AG10803 (cell line): ENCODE measurements around the gene ELN.
"Not testable (repeated sequence)": the region's sequence is repeated elsewhere in the genome, so short reads cannot be mapped to it uniquely, and the experiment has no call there.

ENCODE experiments used
- DNase-seq: peaks from one replicate; pipeline ENCODE4 v3.0.0; 2010; ENCODE audit warnings: low read depth
- H3K4me3 ChIP-seq: 2 replicates; pipeline ENCODE4 v1.5.1; 2011; ENCODE audit warnings: mild to moderate bottlenecking, low read length, control low read depth
- TF ChIP-seq, protein P1 (sequence below): conservative IDR thresholded peaks from 2 replicates; pipeline ENCODE4 v1.5.1; 2011; ENCODE audit warnings: mild to moderate bottlenecking, low read length, control low read depth, inconsistent platforms

Gene ELN

DNA sequence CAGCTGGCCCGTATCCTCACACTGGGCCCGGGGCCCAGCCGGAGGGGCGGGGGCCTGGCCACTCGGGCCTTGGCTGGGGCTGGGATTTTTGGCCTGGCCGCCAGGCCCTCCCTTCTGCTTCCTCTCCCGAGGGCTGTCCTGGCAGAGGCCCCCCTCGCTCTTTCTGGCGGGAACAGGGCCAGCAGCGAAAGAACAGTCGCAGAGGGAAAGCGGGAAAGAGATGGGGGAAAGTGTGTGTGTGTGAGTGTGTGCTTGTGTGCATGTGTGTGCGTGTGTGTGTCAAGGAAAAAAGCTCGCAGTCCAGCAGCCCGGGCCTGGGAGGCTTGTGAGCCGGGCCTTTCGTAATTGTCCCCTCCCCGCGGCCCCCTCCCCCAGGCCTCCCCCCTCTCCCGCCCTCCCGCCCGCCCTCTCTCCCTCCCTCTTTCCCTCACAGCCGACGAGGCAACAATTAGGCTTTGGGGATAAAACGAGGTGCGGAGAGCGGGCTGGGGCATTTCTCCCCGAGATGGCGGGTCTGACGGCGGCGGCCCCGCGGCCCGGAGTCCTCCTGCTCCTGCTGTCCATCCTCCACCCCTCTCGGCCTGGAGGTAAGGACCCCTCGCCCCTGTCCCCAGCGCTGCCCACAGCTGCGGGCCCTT is at the start of gene ELN:
ELN (plus strand) TSS at position 491 of the 638 bp plus-strand sequence; CDS start at position 506, 15 bp downstream.
- peak; percentile 79 for DNase-seq
- peak within 1 kb of the TSS; percentile 69 for H3K4me3 ChIP-seq
- TF ChIP-seq, protein P1, sequence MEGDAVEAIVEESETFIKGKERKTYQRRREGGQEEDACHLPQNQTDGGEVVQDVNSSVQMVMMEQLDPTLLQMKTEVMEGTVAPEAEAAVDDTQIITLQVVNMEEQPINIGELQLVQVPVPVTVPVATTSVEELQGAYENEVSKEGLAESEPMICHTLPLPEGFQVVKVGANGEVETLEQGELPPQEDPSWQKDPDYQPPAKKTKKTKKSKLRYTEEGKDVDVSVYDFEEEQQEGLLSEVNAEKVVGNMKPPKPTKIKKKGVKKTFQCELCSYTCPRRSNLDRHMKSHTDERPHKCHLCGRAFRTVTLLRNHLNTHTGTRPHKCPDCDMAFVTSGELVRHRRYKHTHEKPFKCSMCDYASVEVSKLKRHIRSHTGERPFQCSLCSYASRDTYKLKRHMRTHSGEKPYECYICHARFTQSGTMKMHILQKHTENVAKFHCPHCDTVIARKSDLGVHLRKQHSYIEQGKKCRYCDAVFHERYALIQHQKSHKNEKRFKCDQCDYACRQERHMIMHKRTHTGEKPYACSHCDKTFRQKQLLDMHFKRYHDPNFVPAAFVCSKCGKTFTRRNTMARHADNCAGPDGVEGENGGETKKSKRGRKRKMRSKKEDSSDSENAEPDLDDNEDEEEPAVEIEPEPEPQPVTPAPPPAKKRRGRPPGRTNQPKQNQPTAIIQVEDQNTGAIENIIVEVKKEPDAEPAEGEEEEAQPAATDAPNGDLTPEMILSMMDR, result no peak

DNA sequence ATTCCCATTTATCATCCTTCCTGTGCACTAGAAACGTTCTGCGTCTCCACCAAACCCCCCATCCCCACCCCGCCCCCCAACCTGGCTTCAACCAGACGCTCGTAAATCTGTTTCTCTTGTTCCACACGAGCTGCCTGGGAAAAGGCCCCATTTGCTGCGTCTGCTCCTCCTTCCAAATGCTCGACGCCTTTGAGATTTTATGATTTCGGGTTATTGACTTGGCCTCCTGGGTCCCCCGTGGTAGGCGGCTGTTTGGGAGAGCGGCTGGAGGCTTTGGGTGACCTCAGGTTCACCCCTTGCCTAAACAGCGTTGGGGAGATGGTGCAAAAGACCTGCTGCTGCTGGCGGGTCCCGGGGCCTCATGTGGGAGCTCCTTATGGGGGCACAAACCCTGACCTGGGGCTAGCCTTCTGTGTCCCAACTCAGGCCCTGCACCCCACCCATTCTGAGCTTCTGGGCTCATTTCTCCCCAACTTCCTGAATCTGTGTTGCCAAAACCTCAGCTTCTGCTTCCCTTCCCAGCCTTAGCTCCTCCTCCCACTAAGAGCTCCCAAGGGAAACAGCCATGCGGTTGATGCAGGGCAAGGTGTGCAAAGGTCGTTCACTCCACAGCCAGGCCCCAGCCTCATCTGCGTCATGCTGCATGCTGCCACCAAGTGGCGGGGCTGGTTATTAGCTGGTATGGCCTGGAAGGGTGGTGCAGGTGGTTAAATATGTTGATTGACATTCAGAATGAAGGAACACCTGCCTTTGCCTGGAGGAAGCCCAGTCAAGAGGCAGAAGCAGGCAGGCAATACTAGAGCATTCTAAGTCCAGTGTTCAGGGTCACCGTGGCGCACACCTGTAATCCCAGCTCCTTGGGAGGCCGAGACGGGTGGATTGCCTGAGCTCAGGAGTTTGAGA is 49.1 kb upstream of the ELN start:
- no peak overlapping the region for H3K4me3 ChIP-seq
- TF ChIP-seq, protein P1, result peak; percentile 48
- peak; percentile 76 for DNase-seq

DNA sequence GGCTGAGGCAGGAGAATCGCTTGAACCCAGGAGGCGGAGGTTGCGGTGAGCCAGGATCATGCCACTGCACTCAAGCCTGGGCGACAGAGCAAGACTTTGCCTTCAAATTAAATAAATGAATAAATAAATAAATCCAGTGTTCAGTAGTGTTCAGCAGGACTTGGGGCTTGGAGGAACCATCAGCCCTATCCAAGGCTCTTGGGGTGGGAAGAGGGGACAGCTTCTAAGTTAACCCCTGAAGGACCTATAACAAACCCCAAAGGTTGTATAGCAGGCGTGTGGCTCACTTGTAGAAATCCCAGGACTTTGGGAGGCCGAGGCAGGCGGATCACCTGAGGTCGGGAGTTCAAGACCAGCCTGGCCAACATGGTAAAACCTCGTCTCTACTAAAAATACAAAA is 48.3 kb upstream of the ELN start:
- DNase-seq, H3K4me3 ChIP-seq: not testable (repeated sequence)

DNA sequence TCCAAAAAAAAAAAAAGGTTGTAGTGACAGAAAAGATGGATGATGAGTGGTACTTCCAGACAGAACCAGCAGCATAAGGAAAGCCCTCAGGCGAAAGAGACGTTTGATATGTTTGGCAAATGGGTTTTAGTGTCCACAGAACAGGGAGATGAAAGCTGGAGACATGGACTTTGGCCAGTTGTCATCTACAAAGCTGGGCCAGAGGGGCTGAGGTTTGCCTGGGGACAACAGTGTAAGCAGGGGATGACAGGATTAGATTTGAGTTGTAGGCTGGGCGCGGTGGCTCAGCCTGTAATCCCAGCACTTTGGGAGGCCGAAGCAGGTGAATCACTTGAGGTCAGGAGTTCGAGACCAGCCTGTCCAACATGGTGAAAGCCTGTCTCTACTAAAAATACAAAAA is 47.8 kb upstream of the ELN start:
- no peak overlapping the region for H3K4me3 ChIP-seq
- DNase-seq, result no peak
- TF ChIP-seq, protein P1, result no peak

DNA sequence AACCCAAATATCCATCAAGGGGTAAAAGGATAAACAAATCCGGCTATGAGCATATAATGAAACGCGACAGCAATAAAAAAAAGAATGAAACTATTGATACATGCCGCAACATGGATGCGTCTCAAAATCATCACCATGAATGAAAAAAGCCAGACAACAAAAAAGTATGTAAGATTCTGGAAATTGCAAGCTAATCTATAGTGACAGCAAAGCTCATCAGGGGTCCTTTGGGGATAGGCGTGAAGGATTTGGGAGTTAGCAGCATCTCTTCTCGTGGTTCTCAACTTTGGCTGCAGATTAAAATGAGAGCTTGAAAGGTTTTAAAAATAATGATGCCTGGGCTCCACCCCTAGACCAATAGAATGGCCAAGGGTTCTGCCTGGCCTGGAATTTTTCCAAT is 46.0 kb upstream of the ELN start:
- DNase-seq, result no peak
- no peak overlapping the region for H3K4me3 ChIP-seq
- TF ChIP-seq, protein P1, result no peak

DNA sequence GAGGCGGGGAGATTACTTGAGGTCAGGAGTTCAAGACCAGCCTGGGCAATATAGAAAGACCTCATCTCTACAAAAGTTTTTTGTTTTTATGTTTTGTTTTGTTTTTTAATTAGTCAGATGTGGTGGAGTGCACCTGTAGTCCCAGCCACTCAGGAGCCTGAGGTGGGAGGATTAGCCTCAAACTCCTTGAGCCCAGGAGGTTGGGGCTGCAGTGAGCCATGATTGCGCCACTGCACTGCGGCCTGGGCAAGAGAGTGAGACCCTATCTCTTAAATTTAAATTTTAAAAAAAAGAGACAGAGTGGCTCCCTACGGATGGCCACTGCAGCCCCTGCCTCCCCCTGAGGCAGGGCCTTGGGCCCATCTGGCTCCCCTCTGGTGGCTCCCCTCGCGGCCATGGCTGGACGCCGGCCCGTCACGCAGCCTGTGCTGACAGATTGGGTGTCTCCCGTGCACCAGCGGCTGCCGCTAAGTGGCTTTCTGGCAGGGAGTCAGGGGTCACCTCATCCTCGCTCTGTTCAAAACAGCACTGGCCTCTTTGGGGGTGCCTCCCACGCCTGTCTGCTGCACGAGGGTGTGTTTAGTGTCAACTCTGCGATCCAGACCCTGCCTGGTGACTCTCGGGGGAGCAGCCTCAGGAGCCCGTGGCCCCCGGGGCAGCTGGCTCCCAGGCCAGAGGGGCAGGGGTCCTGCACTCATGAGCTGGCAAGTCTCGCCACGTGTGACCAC is 44.4 kb upstream of the ELN start:
- DNase-seq, result no peak
- H3K4me3 ChIP-seq, result no peak overlapping the region
- TF ChIP-seq, protein P1, result no peak

DNA sequence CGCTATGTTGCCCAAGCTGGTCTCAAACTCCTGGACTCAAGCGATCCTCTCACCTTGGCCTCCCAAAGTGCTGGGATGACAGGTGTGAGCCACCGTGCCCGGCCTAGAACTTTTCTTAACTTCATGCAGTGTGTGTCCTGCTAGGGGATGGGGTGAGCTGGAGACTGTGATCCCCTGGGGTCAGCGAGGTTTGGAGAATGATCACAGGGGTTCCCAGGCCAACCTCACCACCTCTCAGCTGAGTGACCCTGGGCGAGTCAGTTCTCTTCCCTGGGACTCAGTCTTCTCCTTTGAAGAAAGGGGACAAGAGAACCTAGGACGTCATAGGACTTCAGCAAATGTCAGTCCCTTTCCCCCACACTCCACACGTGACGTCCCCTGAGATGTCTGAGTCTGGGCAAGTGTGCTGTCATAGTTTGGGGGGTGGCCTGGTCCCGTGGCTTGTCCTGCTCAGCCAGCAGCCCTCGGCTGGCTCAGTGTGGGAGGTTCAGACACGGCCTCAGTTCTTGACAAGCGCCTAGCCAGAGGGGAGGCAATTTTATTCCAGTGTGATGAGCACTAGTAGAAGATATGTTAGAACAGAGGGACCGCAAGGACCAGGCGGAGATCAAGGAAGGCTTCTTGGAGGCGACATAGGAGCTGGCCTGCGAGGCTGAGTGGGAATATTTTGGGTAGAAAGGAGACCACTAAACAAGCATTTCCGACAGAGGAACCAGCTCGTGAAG is 43.3 kb upstream of the ELN start:
- TF ChIP-seq, protein P1, result no peak
- no peak for DNase-seq
- no peak overlapping the region for H3K4me3 ChIP-seq
